GM10248 (cell line): ENCODE results near the gene ZNF622.

Source experiments
- CTCF ChIA-PET: fragments of 300-600 bp; sonication (Branson Sonifier 250); formaldehyde crosslinking; extraction: SDS; loops from one replicate; lab custom pipeline; 2021; ENCODE audit warnings: antibody characterized with exemption; lab: Yijun Ruan, JAX
- POLR2A ChIA-PET: fragments of 350-650 bp; sonication (Branson Sonifier 250); formaldehyde crosslinking; extraction: SDS; loops from one replicate; lab custom pipeline; 2020; ENCODE audit warnings: antibody characterized with exemption; lab: Yijun Ruan, JAX
- DNase-seq: peaks from one replicate; pipeline ENCODE4 v3.0.0; 2012; ENCODE audit errors: extremely low spot score
- CTCF ChIP-seq: IDR thresholded peaks from 2 replicates; pipeline ENCODE4 v1.5.1; 2012; ENCODE audit warnings: mild to moderate bottlenecking, low read depth; ENCODE audit errors: extremely low read depth, missing control alignments, control extremely low read depth

The ZNF622 gene

GRCh38 chr5:16412556-16412955 is 53.0 kb downstream of the ZNF622 start:
- no peak for DNase-seq
- ChIA-PET CTCF (interaction anchor here (1.0 kb wide), 1 partner anchor 20 kb away, joined by 3 read pairs; no protein-coding TSS in a partner anchor), POLR2A (no interaction called here)
- no peak for TF ChIP-seq CTCF

DNA sequence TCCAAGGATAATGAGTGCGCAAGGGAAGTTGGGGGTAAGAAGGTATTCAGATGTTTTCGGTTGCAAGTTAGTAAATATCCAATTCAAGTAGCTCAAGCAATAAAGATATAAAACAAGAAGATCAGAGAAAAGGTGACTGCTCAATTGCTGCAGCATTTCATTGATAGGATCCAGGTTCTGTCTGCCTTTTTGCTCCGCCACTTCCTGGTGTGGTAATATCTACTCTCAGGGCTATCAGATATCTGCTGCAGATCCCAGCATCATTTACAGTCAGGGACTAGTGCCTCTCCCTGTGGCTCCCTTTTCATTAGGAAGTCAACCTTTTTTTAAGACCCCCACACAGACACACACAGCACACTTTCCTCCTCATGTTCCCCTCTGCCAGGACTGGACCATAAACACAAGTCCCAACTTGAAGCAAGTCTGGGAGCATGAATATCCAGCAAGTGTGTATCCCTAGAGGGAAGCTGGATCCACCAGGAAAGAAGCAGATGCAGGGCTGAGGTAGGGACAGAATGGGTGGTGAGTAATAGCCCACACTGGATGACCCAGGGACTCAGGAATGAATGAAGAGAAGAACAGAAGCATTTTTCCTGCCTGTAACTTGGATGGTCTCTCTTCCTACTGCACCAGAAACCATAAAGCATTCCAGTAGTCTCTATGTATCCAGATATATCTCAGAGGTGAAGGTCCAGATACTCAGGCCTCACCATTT is 53.7 kb downstream of the ZNF622 start:
- no peak for DNase-seq
- no peak for TF ChIP-seq CTCF
- CTCF ChIA-PET, result interaction anchor here (1.0 kb wide), 1 partner anchor 19 kb away, joined by 3 read pairs; no protein-coding TSS in a partner anchor

DNA sequence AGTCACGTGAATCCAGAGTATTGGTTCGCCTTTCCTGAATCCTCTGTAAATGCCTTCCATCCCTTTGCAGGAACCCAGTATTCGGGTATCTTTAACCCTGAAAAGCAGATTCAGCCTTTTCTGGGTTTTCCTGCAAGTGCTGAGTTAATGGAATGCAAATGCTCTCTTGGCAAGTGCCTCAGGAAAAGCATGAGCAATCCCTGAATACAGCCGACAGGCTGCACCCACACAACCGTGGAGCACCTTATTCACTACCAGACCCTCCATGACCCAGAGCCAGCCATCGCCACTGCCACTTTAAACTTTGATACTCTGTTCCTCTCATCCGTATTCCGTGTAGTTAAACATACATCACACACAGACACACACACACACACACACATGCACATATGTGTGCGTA is 54.4 kb downstream of the ZNF622 start:
- no peak for DNase-seq
- POLR2A ChIA-PET, result no interaction called here
- CTCF ChIA-PET, result no interaction called here

More for the DNA sequence above, 53.7 kb downstream of the ZNF622 start:
- POLR2A ChIA-PET, result no interaction called here

DNA sequence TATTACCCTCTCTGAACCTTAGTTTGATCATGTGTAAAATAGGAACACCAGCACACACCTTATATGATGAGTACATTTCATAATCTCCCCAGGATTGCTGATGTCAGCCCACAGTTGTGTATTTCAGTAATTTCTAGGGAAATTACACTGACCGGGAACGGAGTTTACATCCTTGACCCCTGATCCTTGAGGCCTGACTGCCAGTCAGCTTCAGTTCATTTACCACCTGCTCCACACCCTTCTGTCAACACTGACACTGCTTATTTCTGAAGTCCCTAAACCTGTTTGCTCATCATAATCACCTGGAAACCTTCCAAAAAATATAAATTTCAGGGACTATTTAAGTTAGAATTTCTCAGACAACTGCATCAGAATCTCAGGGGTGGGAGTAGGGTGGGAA is 55.3 kb downstream of the ZNF622 start:
- POLR2A ChIA-PET, result no interaction called here
- CTCF ChIA-PET, result no interaction called here
- no peak for DNase-seq
- TF ChIP-seq CTCF, result no peak

More for the DNA sequence above, 54.4 kb downstream of the ZNF622 start:
- no peak for TF ChIP-seq CTCF

- DNase-seq, result no peak
- ChIA-PET CTCF (no interaction called here), POLR2A (no interaction called here)
- no peak for TF ChIP-seq CTCF
Measured at GRCh38 chr5:16406630-16407029, 59.0 kb downstream of the ZNF622 start.

- CTCF ChIA-PET, result no interaction called here
- TF ChIP-seq CTCF, result no peak
- POLR2A ChIA-PET, result no interaction called here
- no peak for DNase-seq
Measured at GRCh38 chr5:16406023-16406422, 59.6 kb downstream of the ZNF622 start.
